Natural killer cell treated with Interleukin-12 subunit alpha and Interleukin-12 subunit beta and Interleukin-15 and Interleukin-18, amount 100 ng/mL, for 72 hours (primary cell): ENCODE data around the gene APOL2. TPM values are rescaled to one million over a fixed set of nuclear protein-coding genes. Genes with fewer than 3 reads are reported as not detected.
"Not testable (repeated sequence)": the region's sequence is repeated elsewhere in the genome, so short reads cannot be mapped to it uniquely, and the experiment has no call there.

Experiments used
- ATAC-seq, 2 donors: fragments of 150-1000 bp; cut with Tn5 transposase in 1 of 2; sonication (Bioruptor Pico), chemical (Tn5 transposase) in 1 of 2; 2 replicates each; pipeline ENCODE4 v1.10.0; 2021
- DNase-seq: peaks from one replicate; pipeline ENCODE4 v3.0.0; 2022; ENCODE audit warnings: low spot score
- H3K27ac Mint-ChIP-seq, 2 donors: 1 replicate in 1 of 2; 2 replicates in 1 of 2; pipeline ENCODE4 v1.8.0; 2022; ENCODE audit warnings: mixed read lengths in 2 of 2, mild to moderate bottlenecking in 1 of 2, moderate library complexity in 1 of 2
- H3K27me3 Mint-ChIP-seq, 2 donors: 1 replicate in 1 of 2; 2 replicates in 1 of 2; pipeline ENCODE4 v1.8.0; 2022; ENCODE audit warnings: mixed read lengths in 2 of 2
- H3K36me3 Mint-ChIP-seq: one replicate; pipeline ENCODE4 v1.8.0; 2022; ENCODE audit warnings: mixed read lengths
- H3K4me1 Mint-ChIP-seq, 2 donors: 1 replicate in 1 of 2; 2 replicates in 1 of 2; pipeline ENCODE4 v1.8.0; 2022; ENCODE audit warnings: low read depth in 2 of 2, mixed read lengths in 2 of 2, mild to moderate bottlenecking in 1 of 2
- H3K4me3 Mint-ChIP-seq: one replicate; pipeline ENCODE4 v1.8.0; 2022; ENCODE audit warnings: mixed read lengths
- H3K9me3 Mint-ChIP-seq: 2 replicates; pipeline ENCODE4 v1.8.0; 2022; ENCODE audit warnings: mixed read lengths
- total RNA-seq, 2 donors: library from RNA; stranded (reverse); gene quantifications; one replicate each; pipeline ENCODE4 v1.2.3, GENCODE V29; 2022

APOL2 gene
- total RNA-seq, 2 donors from 2014 or later: 92.1 to 231 TPM

DNA sequence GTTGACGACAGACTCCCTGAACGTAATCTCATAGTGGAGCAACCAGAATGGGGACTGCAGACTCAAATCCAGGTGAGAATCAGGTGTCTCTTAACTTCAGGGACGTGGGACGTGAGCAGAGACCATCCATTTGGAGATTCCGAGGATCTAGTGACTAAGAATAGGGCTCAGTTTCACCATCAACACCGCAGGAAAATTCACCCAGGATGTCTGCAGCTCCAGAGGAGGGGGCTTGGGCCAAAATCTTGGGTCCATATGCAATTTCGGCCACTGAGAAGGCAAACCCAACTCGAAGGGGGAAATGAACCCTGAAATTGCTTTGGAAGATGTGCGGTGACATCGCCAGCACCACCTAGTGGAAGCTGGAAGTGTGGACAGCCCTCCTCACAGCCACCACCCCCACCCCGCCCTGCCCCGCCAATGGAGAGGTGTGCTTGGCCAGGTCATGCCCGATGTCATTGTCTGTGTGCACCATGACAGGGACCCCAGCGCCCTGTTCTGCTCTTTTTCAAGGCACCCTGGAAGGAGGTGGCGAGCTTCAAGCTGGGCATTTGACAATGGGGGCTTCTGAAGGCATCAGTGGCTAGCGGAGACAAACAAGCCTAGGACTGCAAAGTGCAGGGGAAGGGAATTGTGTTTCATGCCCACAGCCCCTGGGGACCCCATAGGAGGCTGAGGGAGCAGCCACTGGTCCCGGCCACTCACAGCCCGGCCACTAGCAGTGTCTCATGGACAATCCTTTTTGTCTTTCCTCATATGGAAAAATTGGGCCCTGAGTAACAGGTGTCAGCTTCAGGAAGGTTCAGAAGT is 38.4 kb upstream of the APOL2 start:
- Mint-ChIP-seq H3K4me3 (no peak overlapping the region), H3K36me3 (no peaks in the 10 kb centered on the region), H3K9me3 (no peaks in the 10 kb centered on the region), H3K27ac (peak overlapping the region in 1 of 2 donors; percentile 68), H3K27me3 (no peaks in the 10 kb centered on the region), H3K4me1 (peaks cover 25 to 30% of the 10 kb centered on the region in 2 donors)
- DNase-seq (no peak), ATAC-seq (peak; percentile 73 to 77)

- no peaks in the 10 kb centered on the region for H3K9me3 Mint-ChIP-seq
- ATAC-seq: no peak
- no peak overlapping the region for H3K4me3 Mint-ChIP-seq
- H3K27me3 Mint-ChIP-seq: no peaks in the 10 kb centered on the region
- DNase-seq: no peak
- H3K36me3 Mint-ChIP-seq: no peaks in the 10 kb centered on the region
- peaks cover 30 to 32% of the 10 kb centered on the region in 2 donors for H3K4me1 Mint-ChIP-seq
- peak overlapping the region in 1 of 2 donors; percentile 59 for H3K27ac Mint-ChIP-seq
Observed at GRCh38 chr22:36274531-36274930, 35.2 kb upstream of the APOL2 start.

GRCh38 chr22:36271951-36272350 is 32.6 kb upstream of the APOL2 start:
- not testable (repeated sequence) for H3K4me3 Mint-ChIP-seq

DNA sequence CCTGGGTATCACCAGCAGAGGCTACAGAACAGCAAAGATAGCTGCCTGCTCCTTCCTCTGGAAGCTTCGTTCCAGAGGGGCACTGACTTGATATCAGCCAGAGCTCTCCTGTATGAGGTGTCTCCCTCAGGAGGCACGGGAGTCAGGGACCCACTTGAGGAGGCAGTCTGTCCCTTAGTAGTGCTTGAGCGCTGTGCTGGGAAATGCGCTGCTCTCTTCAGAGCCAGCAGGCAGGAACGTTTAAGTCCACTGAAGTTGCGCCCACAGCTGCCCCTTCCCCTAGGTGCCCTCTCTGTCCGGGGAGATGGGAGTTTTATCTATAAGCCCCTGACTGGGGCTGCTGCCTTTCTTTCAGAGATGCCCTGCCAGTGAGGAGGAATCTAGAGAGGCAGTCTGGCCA is 31.9 kb upstream of the APOL2 start:
- H3K4me3 Mint-ChIP-seq, ATAC-seq, H3K27me3 Mint-ChIP-seq, H3K36me3 Mint-ChIP-seq, H3K9me3 Mint-ChIP-seq, H3K27ac Mint-ChIP-seq, DNase-seq: not testable (repeated sequence)
- H3K4me1 Mint-ChIP-seq: peaks cover 23 to 29% of the 10 kb centered on the region in 2 donors

More at GRCh38 chr22:36271951-36272350, 32.6 kb upstream of the APOL2 start:
- H3K27ac Mint-ChIP-seq, DNase-seq, H3K9me3 Mint-ChIP-seq, H3K27me3 Mint-ChIP-seq, ATAC-seq, H3K36me3 Mint-ChIP-seq: not testable (repeated sequence)
- peaks cover 16 to 29% of the 10 kb centered on the region in 2 donors for H3K4me1 Mint-ChIP-seq

- Mint-ChIP-seq H3K36me3 (peaks cover 8% of the 10 kb centered on the region), H3K4me1 (peaks cover 15 to 26% of the 10 kb centered on the region in 2 donors), H3K9me3 (no peaks in the 10 kb centered on the region), H3K4me3 (no peak overlapping the region), H3K27me3 (no peaks in the 10 kb centered on the region), H3K27ac (no peak overlapping the region)
- ATAC-seq (no peak), DNase-seq (no peak)
Observed at GRCh38 chr22:36267896-36268485, 28.7 kb upstream of the APOL2 start.

DNA sequence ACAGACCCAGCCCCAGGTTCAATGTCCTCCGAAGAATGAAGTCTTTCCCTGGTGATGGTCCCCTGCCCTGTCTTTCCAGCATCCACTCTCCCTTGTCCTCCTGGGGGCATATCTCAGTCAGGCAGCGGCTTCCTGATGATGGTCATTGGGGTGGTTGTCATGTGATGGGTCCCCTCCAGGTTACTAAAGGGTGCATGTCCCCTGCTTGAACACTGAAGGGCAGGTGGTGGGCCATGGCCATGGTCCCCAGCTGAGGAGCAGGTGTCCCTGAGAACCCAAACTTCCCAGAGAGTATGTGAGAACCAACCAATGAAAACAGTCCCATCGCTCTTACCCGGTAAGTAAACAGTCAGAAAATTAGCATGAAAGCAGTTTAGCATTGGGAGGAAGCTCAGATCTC is 27.7 kb upstream of the APOL2 start:
- ATAC-seq (no peak), DNase-seq (no peak)
- peaks cover 15 to 31% of the 10 kb centered on the region in 2 donors for H3K4me1 Mint-ChIP-seq
- H3K4me3 Mint-ChIP-seq: no peak overlapping the region
- H3K27ac Mint-ChIP-seq: peak overlapping the region in 1 of 2 donors; percentile 65
- no peaks in the 10 kb centered on the region for H3K9me3 Mint-ChIP-seq
- peaks cover 11% of the 10 kb centered on the region for H3K36me3 Mint-ChIP-seq
- no peaks in the 10 kb centered on the region for H3K27me3 Mint-ChIP-seq

DNA sequence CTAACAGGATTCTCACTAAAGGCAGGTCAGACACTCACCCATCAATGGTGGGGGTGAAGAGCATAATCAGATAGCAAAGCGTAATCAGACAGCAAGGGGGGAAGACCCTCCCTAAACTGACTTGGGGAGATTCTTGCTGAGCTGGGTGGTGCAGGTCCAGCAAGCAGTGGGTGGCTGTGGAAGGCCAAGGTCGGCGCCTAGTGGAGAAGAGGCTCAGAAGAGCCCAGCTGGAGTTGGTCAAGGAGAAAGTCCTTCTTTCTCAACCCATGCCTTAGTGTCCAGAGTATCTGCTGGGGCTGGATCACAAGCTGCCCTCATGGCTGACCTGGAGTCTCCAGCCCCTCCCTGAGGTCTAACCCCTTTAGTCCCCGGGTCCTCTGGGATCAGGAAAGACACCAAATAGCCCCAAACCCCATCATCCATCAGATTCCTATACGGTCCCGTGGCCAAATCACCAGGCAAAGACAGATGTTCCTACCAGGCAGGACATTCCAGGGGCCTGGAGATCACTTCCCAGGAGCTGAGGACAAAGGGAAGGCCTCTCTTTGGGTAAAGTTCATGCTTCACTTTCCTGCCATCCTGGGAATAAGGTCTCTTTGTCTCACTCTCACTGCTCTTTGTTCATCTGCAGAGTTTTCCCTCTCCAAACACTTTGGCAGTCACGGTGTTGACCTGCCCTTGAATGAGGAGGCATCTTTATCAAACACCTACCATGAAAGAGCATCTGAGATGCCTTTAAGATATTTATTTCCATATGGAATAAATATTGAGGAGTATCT is 24.7 kb upstream of the APOL2 start:
- not testable (repeated sequence) for H3K9me3 Mint-ChIP-seq, DNase-seq, H3K27me3 Mint-ChIP-seq, H3K4me3 Mint-ChIP-seq, ATAC-seq
- H3K4me1 Mint-ChIP-seq: peaks cover 17 to 28% of the 10 kb centered on the region in 2 donors
- H3K27ac Mint-ChIP-seq: peak overlapping the region; percentile 58 to 83
- H3K36me3 Mint-ChIP-seq: peaks cover 11% of the 10 kb centered on the region

DNA sequence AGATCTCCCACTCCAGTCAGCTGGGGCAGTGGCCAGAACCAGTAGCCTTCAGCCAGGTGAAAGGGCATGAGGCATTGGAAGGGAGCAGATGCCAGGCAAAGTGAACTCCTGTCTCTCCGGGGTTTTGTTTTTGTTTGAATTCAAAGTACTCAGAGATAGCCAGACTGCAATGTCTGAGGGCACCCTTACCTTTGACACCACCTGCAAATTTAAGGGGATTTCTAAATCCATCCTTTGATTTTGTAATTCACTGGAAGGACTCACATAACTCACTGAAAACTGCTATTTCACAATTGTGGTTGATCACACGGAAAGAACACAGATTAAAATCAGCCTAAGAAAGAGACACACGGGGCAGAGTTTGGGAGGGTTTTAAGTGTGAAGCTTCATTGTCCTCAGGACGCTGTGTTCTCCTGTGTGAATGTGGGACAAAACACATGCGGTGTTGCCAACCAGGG is 23.9 kb upstream of the APOL2 start:
- DNase-seq, H3K27me3 Mint-ChIP-seq, ATAC-seq, H3K9me3 Mint-ChIP-seq: not testable (repeated sequence)
- H3K4me1 Mint-ChIP-seq: peaks cover 26 to 31% of the 10 kb centered on the region in 2 donors
- peak overlapping the region; percentile 28 for H3K4me3 Mint-ChIP-seq
- peaks cover 18% of the 10 kb centered on the region for H3K36me3 Mint-ChIP-seq
- peak overlapping the region; percentile 58 to 83 for H3K27ac Mint-ChIP-seq

GRCh38 chr22:36262307-36262706 is 23.0 kb upstream of the APOL2 start:
- Mint-ChIP-seq H3K36me3 (peaks cover 19% of the 10 kb centered on the region), H3K27ac (peak overlapping the region; percentile 21 to 83), H3K4me1 (peaks cover 32 to 37% of the 10 kb centered on the region in 2 donors)
- not testable (repeated sequence) for DNase-seq, ATAC-seq, H3K27me3 Mint-ChIP-seq, H3K9me3 Mint-ChIP-seq, H3K4me3 Mint-ChIP-seq

GRCh38 chr22:36261675-36262074 is 22.3 kb upstream of the APOL2 start:
- not testable (repeated sequence) for H3K9me3 Mint-ChIP-seq, H3K4me3 Mint-ChIP-seq, H3K27me3 Mint-ChIP-seq, ATAC-seq, DNase-seq
- peaks cover 19% of the 10 kb centered on the region for H3K36me3 Mint-ChIP-seq
- peak overlapping the region in 1 of 2 donors; percentile 21 for H3K27ac Mint-ChIP-seq
- H3K4me1 Mint-ChIP-seq: peaks cover 33 to 35% of the 10 kb centered on the region in 2 donors

DNA sequence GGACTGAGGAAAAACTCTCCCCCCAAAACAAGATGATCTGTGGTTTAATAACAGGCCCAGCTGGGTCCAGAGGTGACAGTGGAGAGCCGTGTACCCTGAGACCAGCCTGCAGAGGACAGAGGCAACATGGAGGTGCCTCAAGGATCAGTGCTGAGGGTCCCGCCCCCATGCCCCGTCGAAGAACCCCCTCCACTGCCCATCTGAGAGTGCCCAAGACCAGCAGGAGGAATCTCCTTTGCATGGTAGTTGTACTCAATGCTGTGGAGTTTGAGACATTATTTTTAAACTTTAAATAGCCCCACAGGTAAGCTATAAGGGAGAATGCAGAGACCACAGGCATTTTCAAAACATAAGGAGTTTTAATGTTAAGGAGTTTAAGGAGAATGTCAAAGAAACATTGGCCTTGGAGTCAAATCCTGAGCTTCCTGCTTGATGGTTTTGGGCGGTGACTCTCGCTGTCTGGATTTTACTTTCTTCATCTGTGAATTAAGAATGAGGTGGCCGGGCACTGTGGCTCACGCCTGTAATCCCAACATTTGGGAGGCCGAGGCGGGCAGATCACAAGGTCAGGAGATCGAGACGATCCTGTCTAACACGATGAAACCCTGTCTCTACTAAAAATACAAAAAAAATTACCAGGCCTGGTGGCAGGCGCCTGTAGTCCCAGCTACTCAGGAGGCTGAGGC is 20.4 kb upstream of the APOL2 start:
- H3K36me3 Mint-ChIP-seq: peaks cover 19% of the 10 kb centered on the region
- ATAC-seq: no peak
- H3K27ac Mint-ChIP-seq: peak overlapping the region; percentile 84 to 91
- no peak overlapping the region for H3K4me3 Mint-ChIP-seq
- peaks cover 43 to 49% of the 10 kb centered on the region in 2 donors for H3K4me1 Mint-ChIP-seq
- no peaks in the 10 kb centered on the region for H3K9me3 Mint-ChIP-seq
- no peaks in the 10 kb centered on the region for H3K27me3 Mint-ChIP-seq
- DNase-seq: no peak

- H3K4me1 Mint-ChIP-seq: peaks cover 51 to 53% of the 10 kb centered on the region in 2 donors
- peaks cover 19% of the 10 kb centered on the region for H3K36me3 Mint-ChIP-seq
- DNase-seq (no peak), ATAC-seq (peak; percentile 76 to 86)
- H3K27ac Mint-ChIP-seq: peak overlapping the region; percentile 84 to 91
- no peaks in the 10 kb centered on the region for H3K9me3 Mint-ChIP-seq
- H3K27me3 Mint-ChIP-seq: no peaks in the 10 kb centered on the region
- peak overlapping the region; percentile 77 for H3K4me3 Mint-ChIP-seq
Observed at GRCh38 chr22:36258701-36259614, 19.6 kb upstream of the APOL2 start.
